Activated T-cell treated with anti-CD3 and anti-CD28 coated beads, Interleukin-2, amount 50 U/mL, for 72 hours (primary cell): Measurements from ENCODE around the gene CHERP. TPM values are rescaled to one million over a fixed set of nuclear protein-coding genes. Genes with fewer than 3 reads are reported as not detected.

Experiments
- ATAC-seq, 2 donors: fragments of 150-1000 bp; cut with Tn5 transposase; replicated peaks in 1 of 2; 2 replicates each; pipeline ENCODE4 v1.10.0; 2021; ENCODE audit warnings: moderate library complexity in 2 of 2, mild to moderate bottlenecking in 1 of 2
- DNase-seq, 2 donors: peaks; one replicate each; pipeline ENCODE4 v3.0.0; 2021 to 2022; ENCODE audit warnings: mixed read lengths in 1 of 2
- H3K27ac Mint-ChIP-seq: one replicate; pipeline ENCODE4 v1.8.0; 2022; ENCODE audit warnings: mild to moderate bottlenecking, moderate library complexity, mixed read lengths
- H3K27me3 Mint-ChIP-seq: one replicate; pipeline ENCODE4 v1.8.0; 2022; ENCODE audit warnings: low read depth, mixed read lengths
- H3K36me3 Mint-ChIP-seq, 2 donors: one replicate each; pipeline ENCODE4 v1.8.0; 2022; ENCODE audit warnings: mixed read lengths in 2 of 2, mild to moderate bottlenecking in 1 of 2; ENCODE audit not compliant: insufficient read depth in 2 of 2
- H3K4me1 Mint-ChIP-seq: one replicate; pipeline ENCODE4 v1.8.0; 2022; ENCODE audit warnings: low read depth, mixed read lengths
- H3K4me3 Mint-ChIP-seq, 2 donors: one replicate each; pipeline ENCODE4 v1.8.0; 2022; ENCODE audit warnings: mild to moderate bottlenecking in 2 of 2, mixed read lengths in 2 of 2, moderate library complexity in 2 of 2
- H3K9me3 Mint-ChIP-seq, 2 donors: one replicate each; pipeline ENCODE4 v1.8.0; 2022; ENCODE audit warnings: mixed read lengths in 2 of 2
- total RNA-seq, 2 donors: library from RNA; stranded (reverse); gene quantifications; one replicate each; pipeline ENCODE4 v1.2.3, GENCODE V29; 2022

CHERP gene
- total RNA-seq, 2 donors from 2014 or later = 54.8 to 59.6 TPM

DNA sequence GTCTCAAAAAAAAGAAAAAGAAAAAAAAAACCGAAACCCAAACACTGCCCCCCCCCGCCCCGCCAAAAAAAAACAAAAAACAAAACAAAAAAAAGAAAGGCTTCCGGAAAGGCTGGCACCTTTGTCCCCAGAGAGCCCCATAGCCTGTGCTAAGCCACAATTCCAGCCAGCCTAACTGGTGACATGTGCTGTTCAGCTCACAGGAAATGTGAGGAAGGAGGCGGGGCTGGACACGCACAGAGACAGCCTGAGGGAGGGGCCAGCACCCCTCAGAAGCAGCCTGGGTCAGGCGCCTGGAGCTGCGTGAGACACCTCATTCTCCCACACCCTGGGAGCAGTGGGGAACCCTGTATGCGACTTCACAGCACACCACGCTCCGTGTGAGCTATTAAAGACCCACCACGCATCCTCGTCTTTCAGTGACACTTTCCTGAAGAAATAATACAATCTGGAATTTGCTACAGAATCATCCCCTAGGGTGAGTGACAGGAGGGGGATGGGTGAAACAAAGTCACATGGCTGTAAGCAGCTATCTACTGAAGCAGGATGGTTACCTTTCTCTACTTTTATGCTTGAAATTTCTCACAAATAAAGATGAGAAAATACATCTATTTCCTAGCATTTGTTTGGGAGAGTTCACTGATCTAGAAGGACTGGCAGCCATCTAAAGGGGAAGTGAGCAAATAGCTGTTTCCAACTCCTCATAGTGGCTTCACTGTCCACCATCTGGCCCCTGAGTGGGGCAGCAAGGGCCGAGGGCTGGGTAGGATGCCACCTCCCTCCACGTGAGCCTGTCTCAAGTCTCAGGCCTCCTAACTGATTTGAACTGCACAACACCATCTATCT is 42.2 kb upstream of the CHERP start:
- Mint-ChIP-seq H3K4me1 (peaks cover 90% of the 10 kb centered on the region), H3K27ac (peak overlapping the region; percentile 93), H3K9me3 (no peaks in the 10 kb centered on the region), H3K4me3 (peak overlapping the region; percentile 89 to 95), H3K27me3 (no peaks in the 10 kb centered on the region), H3K36me3 (peaks cover 0 to 5% of the 10 kb centered on the region in 2 donors)
- ATAC-seq (peak; percentile 75 to 79), DNase-seq (peak; percentile 88 to 93)

DNA sequence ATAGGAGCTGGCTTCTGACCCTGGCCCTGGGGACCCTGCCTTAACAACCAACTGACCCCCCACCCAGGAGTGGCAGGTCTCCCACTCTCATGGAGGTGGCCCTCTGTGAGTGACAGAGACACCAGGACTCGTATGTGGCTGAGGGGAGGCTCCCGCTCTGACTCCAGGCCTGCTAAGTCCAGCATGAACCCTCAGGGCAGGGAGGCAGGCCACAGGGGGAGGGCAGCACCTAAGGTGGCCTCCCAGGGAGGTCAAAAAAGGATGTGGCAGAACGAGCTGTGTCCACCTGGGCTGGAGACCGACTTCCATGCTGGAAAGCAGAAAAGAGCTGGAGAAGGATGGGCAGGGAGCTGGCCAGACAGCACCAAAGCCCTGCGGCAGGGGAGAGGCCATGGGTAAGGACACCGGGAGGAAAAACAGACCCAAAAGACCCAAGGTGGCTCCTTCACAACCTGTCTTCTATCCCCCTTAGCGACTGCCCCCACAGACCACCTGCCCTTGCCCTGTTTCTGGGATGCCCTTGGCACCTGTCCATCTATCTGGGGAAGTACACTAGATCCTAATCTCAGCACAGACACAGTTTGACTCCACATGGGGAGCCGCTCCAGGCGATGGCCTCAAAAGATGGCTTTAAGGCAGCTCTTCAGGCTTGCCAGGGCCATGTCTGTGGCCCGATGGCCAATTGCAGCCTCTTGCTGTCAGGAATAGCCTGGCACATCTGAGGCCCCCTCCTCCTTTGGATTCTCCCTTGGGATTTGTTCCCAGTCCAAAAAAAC is 40.4 kb upstream of the CHERP start:
- H3K27ac Mint-ChIP-seq = no peak overlapping the region
- no peak for DNase-seq
- no peaks in the 10 kb centered on the region for H3K9me3 Mint-ChIP-seq
- no peak for ATAC-seq
- H3K4me3 Mint-ChIP-seq = no peak overlapping the region
- peaks cover 76% of the 10 kb centered on the region for H3K4me1 Mint-ChIP-seq
- no peaks in the 10 kb centered on the region for H3K27me3 Mint-ChIP-seq
- H3K36me3 Mint-ChIP-seq = peaks cover 0 to 5% of the 10 kb centered on the region in 2 donors

- H3K4me3 Mint-ChIP-seq = peak overlapping the region in 1 of 2 donors; percentile 1
- DNase-seq = no peak
- H3K27ac Mint-ChIP-seq = no peak overlapping the region
- ATAC-seq = no peak
- peaks cover 69% of the 10 kb centered on the region for H3K4me1 Mint-ChIP-seq
- peaks cover 0 to 5% of the 10 kb centered on the region in 2 donors for H3K36me3 Mint-ChIP-seq
- no peaks in the 10 kb centered on the region for H3K27me3 Mint-ChIP-seq
- no peaks in the 10 kb centered on the region for H3K9me3 Mint-ChIP-seq
Observed at GRCh38 chr19:16581971-16582343, 39.7 kb upstream of the CHERP start.

DNA sequence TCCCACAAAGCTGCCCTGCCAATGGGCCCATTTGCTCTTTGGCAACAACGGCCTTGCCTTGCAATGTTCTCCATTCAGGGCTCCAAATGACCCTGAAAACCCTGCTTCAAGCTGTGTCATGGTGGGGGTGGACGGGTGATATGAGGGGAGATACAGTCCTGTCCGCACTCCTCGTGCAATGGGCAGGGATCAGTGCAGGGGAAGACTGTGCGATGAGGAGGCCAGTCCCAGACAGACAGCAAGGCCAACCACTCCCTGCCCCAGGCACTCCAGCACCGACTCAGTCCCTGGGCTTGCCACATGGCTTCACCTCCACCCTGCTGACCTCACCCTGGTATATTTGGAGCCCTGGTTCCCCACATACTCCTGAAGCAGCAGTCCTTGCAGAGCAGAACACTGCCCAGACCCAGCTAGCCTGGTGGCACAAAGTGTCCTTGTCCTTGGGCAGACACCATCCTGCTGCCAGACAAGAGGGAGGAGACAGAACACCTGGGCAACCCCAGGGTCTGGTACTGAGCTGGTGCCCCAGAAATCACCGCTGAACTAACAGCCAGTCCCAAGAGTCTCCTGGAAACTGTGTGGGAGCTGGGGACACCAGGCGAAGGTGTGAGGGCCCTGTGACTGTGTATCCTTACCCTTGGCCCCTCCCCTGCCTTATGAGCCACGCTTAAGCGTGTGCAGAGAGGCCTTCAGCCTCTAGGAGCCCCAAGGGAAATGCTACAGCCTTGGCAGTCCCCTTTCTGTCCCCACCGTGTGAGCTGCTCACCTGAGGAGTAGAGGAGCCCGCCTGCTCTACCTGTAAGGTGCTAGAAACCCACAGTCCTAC is 39.1 kb upstream of the CHERP start:
- peak overlapping the region in 1 of 2 donors; percentile 1 for H3K4me3 Mint-ChIP-seq
- no peaks in the 10 kb centered on the region for H3K9me3 Mint-ChIP-seq
- DNase-seq = no peak
- peaks cover 0 to 5% of the 10 kb centered on the region in 2 donors for H3K36me3 Mint-ChIP-seq
- H3K27ac Mint-ChIP-seq = no peak overlapping the region
- no peak for ATAC-seq
- H3K27me3 Mint-ChIP-seq = no peaks in the 10 kb centered on the region
- H3K4me1 Mint-ChIP-seq = peaks cover 63% of the 10 kb centered on the region

DNA sequence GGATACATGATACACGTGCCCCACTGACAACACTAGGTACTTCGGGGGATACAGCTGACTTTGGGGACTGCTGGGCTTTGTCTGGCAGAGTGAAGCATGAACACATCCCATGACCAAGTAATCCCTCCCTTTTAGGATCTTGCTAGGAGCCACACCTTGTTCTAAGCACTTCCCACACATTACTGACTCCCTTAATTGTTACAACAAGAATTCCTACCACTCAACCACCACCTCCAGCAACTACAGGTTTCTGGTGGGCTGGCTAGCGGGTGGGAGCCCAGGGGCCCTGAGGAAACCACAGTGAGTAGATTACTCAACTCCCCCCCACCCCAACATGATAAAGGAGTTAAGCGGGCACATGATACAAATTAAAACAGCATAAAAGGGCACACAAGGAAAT is 37.1 kb upstream of the CHERP start:
- Mint-ChIP-seq H3K27ac (peak overlapping the region; percentile 56), H3K4me3 (no peak overlapping the region), H3K27me3 (no peaks in the 10 kb centered on the region), H3K4me1 (peaks cover 54% of the 10 kb centered on the region), H3K36me3 (peaks cover 0 to 2% of the 10 kb centered on the region in 2 donors), H3K9me3 (no peaks in the 10 kb centered on the region)
- ATAC-seq = no peak
- no peak for DNase-seq

DNA sequence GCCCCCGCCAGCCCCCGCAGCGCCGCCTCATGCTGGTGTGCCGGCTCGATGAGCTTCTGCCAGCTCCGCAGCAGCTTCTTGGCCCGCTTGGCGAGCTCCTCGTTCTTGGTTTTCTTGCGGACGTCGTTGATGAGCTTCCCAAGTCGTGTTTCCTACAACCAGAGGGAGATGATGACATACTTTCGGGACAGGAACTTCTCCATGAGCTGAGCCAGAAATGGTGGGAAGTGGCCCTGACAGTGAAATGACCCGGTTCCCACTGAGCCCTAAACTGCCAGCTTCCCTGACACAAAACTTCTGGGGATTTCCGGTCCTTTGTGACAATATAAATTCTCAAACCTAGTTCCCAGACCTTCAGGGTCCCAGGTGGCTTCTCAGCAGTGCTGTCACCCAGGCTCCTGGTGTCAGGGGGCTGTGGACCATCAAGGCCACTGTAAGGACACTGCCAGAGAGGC is 35.3 kb upstream of the CHERP start:
- Mint-ChIP-seq H3K9me3 (no peaks in the 10 kb centered on the region), H3K4me1 (peaks cover 54% of the 10 kb centered on the region), H3K27ac (no peak overlapping the region), H3K36me3 (peaks cover 0 to 4% of the 10 kb centered on the region in 2 donors), H3K27me3 (no peaks in the 10 kb centered on the region), H3K4me3 (no peak overlapping the region)
- ATAC-seq (no peak), DNase-seq (no peak)

- peaks cover 49% of the 10 kb centered on the region for H3K4me1 Mint-ChIP-seq
- DNase-seq = no peak
- peaks cover 3 to 6% of the 10 kb centered on the region in 2 donors for H3K36me3 Mint-ChIP-seq
- H3K27me3 Mint-ChIP-seq = no peaks in the 10 kb centered on the region
- H3K9me3 Mint-ChIP-seq = no peaks in the 10 kb centered on the region
- no peak overlapping the region for H3K27ac Mint-ChIP-seq
- no peak for ATAC-seq
- no peak overlapping the region for H3K4me3 Mint-ChIP-seq
Observed at GRCh38 chr19:16576690-16577530, 34.7 kb upstream of the CHERP start.

DNA sequence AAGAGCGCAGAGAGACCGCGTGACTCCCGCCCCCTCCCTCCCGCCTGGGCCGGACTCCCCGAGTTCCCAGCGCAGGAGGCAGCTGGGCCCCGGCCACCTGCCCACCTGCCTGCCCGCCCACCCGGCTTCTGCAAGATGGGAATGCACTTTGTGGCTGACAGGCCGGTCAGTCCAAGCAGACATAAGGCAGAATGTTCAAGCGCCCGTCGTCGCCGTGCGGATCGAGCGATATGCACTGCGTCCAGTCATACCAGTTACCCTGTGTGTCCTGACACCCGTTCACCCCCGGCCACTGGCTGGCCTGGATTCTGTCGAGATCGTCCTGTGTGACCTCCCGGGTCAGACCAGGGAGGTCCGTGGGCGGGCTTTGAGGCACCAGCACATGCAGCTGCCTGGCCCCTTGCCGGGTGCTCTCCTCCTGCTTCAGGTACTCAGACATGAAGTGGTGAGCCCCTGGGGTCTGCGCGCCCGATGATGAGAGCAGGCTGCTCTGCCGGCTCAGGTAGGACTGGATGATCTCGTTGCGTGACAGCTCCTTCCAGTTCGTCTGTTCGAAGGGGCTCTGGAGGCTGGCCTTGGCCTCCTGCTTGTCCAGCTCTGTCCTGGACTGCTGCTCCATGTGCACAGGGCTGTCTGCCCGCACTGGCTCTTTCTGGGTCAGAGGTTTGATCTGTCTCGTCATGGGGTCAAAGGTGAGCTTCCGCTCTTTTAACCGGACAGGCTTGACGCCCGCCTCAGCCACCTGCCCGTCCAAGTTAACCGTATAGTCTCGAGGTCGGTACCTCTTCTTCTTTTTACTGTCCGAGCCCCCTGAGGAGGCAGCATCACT is 33.8 kb upstream of the CHERP start:
- no peak for ATAC-seq
- Mint-ChIP-seq H3K27me3 (no peaks in the 10 kb centered on the region), H3K9me3 (no peaks in the 10 kb centered on the region), H3K4me3 (no peak overlapping the region), H3K27ac (no peak overlapping the region), H3K4me1 (peaks cover 52% of the 10 kb centered on the region), H3K36me3 (peaks cover 3 to 4% of the 10 kb centered on the region in 2 donors)
- DNase-seq = no peak

DNA sequence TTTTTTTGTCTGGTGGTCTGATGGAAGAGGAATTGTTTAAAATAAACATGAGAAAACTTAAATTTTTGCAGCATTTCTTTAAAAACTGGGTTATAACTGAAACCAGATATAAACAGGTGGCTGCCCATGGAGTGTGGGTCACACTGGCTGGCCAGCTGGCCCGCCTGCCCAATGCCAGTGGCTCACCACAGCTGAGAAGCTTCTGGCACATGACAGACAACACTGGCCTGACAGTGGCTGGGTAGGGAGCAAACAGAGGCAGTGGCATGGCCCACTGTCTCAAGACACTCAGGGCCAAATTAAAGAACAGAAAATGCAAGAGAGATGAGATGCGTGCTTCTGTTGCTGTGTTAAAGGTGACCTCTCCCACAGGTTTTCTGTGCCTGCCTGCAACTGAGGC is 33.0 kb upstream of the CHERP start:
- Mint-ChIP-seq H3K4me1 (peaks cover 55% of the 10 kb centered on the region), H3K27ac (peak overlapping the region; percentile 76), H3K4me3 (peak overlapping the region in 1 of 2 donors; percentile 8), H3K9me3 (no peaks in the 10 kb centered on the region), H3K36me3 (peaks cover 3 to 4% of the 10 kb centered on the region in 2 donors), H3K27me3 (no peaks in the 10 kb centered on the region)
- DNase-seq (no peak), ATAC-seq (no peak)

- ATAC-seq (no peak), DNase-seq (no peak)
- peaks cover 56% of the 10 kb centered on the region for H3K4me1 Mint-ChIP-seq
- peaks cover 4 to 6% of the 10 kb centered on the region in 2 donors for H3K36me3 Mint-ChIP-seq
- peak overlapping the region; percentile 71 for H3K27ac Mint-ChIP-seq
- H3K27me3 Mint-ChIP-seq = no peaks in the 10 kb centered on the region
- peak overlapping the region; percentile 89 to 91 for H3K4me3 Mint-ChIP-seq
- no peaks in the 10 kb centered on the region for H3K9me3 Mint-ChIP-seq
Observed at GRCh38 chr19:16573925-16574324, 31.7 kb upstream of the CHERP start.

DNA sequence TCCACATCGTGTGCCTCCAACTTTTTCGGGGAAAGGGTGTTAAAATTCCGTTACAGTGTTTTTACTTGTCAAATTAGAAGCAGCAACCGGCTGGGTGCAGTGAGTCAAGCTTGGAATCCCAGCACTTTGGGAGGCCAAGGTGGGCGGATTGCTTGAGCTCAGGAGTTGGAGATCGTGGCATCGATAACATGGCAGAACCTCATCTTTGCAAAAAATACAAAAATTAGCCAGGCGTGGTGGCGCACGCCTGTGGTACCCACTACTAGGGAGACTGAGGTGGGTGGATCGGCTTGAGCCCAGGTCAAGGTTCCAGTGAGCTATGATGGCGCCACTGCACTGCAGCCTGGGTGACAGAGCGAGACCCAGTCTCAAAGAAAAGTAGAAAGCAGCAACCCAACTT is 31.1 kb upstream of the CHERP start:
- peaks cover 4 to 6% of the 10 kb centered on the region in 2 donors for H3K36me3 Mint-ChIP-seq
- DNase-seq = no peak
- no peak for ATAC-seq
- no peaks in the 10 kb centered on the region for H3K9me3 Mint-ChIP-seq
- H3K27me3 Mint-ChIP-seq = no peaks in the 10 kb centered on the region
- peak overlapping the region; percentile 89 to 91 for H3K4me3 Mint-ChIP-seq
- H3K4me1 Mint-ChIP-seq = peaks cover 62% of the 10 kb centered on the region
- peak overlapping the region; percentile 91 for H3K27ac Mint-ChIP-seq
